ENCODE data around the gene SART3.

- no peak for TF ChIP-seq POLR2A (IDR thresholded peaks at IDR 0.05)
- TF ChIP-seq, protein P1, sequence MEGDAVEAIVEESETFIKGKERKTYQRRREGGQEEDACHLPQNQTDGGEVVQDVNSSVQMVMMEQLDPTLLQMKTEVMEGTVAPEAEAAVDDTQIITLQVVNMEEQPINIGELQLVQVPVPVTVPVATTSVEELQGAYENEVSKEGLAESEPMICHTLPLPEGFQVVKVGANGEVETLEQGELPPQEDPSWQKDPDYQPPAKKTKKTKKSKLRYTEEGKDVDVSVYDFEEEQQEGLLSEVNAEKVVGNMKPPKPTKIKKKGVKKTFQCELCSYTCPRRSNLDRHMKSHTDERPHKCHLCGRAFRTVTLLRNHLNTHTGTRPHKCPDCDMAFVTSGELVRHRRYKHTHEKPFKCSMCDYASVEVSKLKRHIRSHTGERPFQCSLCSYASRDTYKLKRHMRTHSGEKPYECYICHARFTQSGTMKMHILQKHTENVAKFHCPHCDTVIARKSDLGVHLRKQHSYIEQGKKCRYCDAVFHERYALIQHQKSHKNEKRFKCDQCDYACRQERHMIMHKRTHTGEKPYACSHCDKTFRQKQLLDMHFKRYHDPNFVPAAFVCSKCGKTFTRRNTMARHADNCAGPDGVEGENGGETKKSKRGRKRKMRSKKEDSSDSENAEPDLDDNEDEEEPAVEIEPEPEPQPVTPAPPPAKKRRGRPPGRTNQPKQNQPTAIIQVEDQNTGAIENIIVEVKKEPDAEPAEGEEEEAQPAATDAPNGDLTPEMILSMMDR (IDR thresholded peaks at IDR 0.05) = no peak
Measured at GRCh38 chr12:108583991-108584390, 23.0 kb upstream of the SART3 start.

Data from Peyer's patch (tissue), 4 donors.